T-helper 17 cell (primary cell): ENCODE results near the gene SOHLH1. TPM values are rescaled to one million over a fixed set of nuclear protein-coding genes. Genes with fewer than 3 reads are reported as not detected.

Experiments
- ATAC-seq: fragments of 150-1000 bp; cut with Tn5 transposase; 2 replicates; pipeline ENCODE4 v1.10.0; 2021; ENCODE audit warnings: mild to moderate bottlenecking, moderate library complexity
- DNase-seq, 3 donors: peaks; one replicate each; pipeline versions ENCODE4 v3.0.0 to v3.0.0-alpha.2; 2020 to 2021
- H3K9me3 ChIP-seq: one replicate; pipeline ENCODE4 v1.7.0; 2013; ENCODE audit warnings: low read length, mild to moderate bottlenecking; ENCODE audit not compliant: control insufficient read depth, poor library complexity, severe bottlenecking
- H3K27ac Mint-ChIP-seq: one replicate; pipeline ENCODE4 v1.8.0; 2022; ENCODE audit warnings: mild to moderate bottlenecking, moderate library complexity, mixed read lengths
- H3K27me3 Mint-ChIP-seq: one replicate; pipeline ENCODE4 v1.8.0; 2022; ENCODE audit warnings: mixed read lengths
- H3K36me3 Mint-ChIP-seq: one replicate; pipeline ENCODE4 v1.8.0; 2022; ENCODE audit warnings: low read depth, mixed read lengths
- H3K4me1 Mint-ChIP-seq: one replicate; pipeline ENCODE4 v1.8.0; 2022; ENCODE audit warnings: mild to moderate bottlenecking, mixed read lengths
- H3K4me3 Mint-ChIP-seq: one replicate; pipeline ENCODE4 v1.8.0; 2022; ENCODE audit warnings: mild to moderate bottlenecking, moderate library complexity, mixed read lengths
- total RNA-seq, 4 donors: library from RNA in 2 of 4; stranded (reverse) in 2 of 4; gene quantifications; one replicate each; pipeline ENCODE4 v1.2.3 and lab custom pipeline; 2022 to 2026

The SOHLH1 gene
- total RNA-seq (not detected), total RNA-seq (lab: John Stamatoyannopoulos, UW) (0 to 0.12 reads per million in 2 donors)

GRCh38 chr9:135699440-135699839 is at the start of gene SOHLH1:
SOHLH1 (minus strand) TSS chr9:135699481; CDS start chr9:135699467, 14 bp downstream.
- Mint-ChIP-seq H3K27ac (no peak within 1 kb of the TSS), H3K4me3 (no peak within 1 kb of the TSS), H3K27me3 (peaks cover under 1% of the 10 kb centered on the region), H3K36me3 (no peaks in the 10 kb centered on the region), H3K4me1 (no peaks in the 10 kb centered on the region)
- no peak for DNase-seq
- no peak for ATAC-seq
- H3K9me3 ChIP-seq, result no peaks in the 10 kb centered on the region

GRCh38 chr9:135748676-135749075 is 49.4 kb upstream of the SOHLH1 start:
- DNase-seq (no peak), ATAC-seq (no peak)
- Mint-ChIP-seq H3K4me1 (no peaks in the 10 kb centered on the region), H3K4me3 (no peak overlapping the region), H3K27me3 (peaks cover 6% of the 10 kb centered on the region), H3K27ac (no peak overlapping the region), H3K36me3 (no peaks in the 10 kb centered on the region)
- H3K9me3 ChIP-seq, result no peaks in the 10 kb centered on the region

- no peak overlapping the region for H3K4me3 Mint-ChIP-seq
- peaks cover 12% of the 10 kb centered on the region for H3K27me3 Mint-ChIP-seq
- H3K27ac Mint-ChIP-seq, result no peak overlapping the region
- no peak for DNase-seq
- no peaks in the 10 kb centered on the region for H3K9me3 ChIP-seq
- ATAC-seq, result no peak
- no peaks in the 10 kb centered on the region for H3K4me1 Mint-ChIP-seq
- no peaks in the 10 kb centered on the region for H3K36me3 Mint-ChIP-seq
Measured at GRCh38 chr9:135747311-135747710, 48.0 kb upstream of the SOHLH1 start.

- no peak overlapping the region for H3K4me3 Mint-ChIP-seq
- no peaks in the 10 kb centered on the region for H3K4me1 Mint-ChIP-seq
- H3K36me3 Mint-ChIP-seq, result no peaks in the 10 kb centered on the region
- ATAC-seq (no peak), DNase-seq (no peak)
- no peak overlapping the region for H3K27ac Mint-ChIP-seq
- no peaks in the 10 kb centered on the region for H3K9me3 ChIP-seq
- peaks cover 6% of the 10 kb centered on the region for H3K27me3 Mint-ChIP-seq
Measured at GRCh38 chr9:135746565-135746964, 47.3 kb upstream of the SOHLH1 start.

GRCh38 chr9:135745686-135746324 is 46.5 kb upstream of the SOHLH1 start:
- H3K27ac Mint-ChIP-seq, result no peak overlapping the region
- no peak for DNase-seq
- no peak overlapping the region for H3K4me3 Mint-ChIP-seq
- no peaks in the 10 kb centered on the region for H3K4me1 Mint-ChIP-seq
- no peak for ATAC-seq
- peaks cover 6% of the 10 kb centered on the region for H3K27me3 Mint-ChIP-seq
- no peaks in the 10 kb centered on the region for H3K9me3 ChIP-seq
- H3K36me3 Mint-ChIP-seq, result no peaks in the 10 kb centered on the region

- H3K9me3 ChIP-seq, result no peaks in the 10 kb centered on the region
- peaks cover 7% of the 10 kb centered on the region for H3K27me3 Mint-ChIP-seq
- no peak for ATAC-seq
- DNase-seq, result no peak
- H3K27ac Mint-ChIP-seq, result no peak overlapping the region
- H3K4me1 Mint-ChIP-seq, result no peaks in the 10 kb centered on the region
- no peaks in the 10 kb centered on the region for H3K36me3 Mint-ChIP-seq
- H3K4me3 Mint-ChIP-seq, result no peak overlapping the region
Measured at GRCh38 chr9:135745189-135745588, 45.9 kb upstream of the SOHLH1 start.

- Mint-ChIP-seq H3K4me3 (no peak overlapping the region), H3K27me3 (peaks cover 14% of the 10 kb centered on the region), H3K4me1 (no peaks in the 10 kb centered on the region), H3K36me3 (no peaks in the 10 kb centered on the region), H3K27ac (no peak overlapping the region)
- ATAC-seq (no peak), DNase-seq (no peak)
- no peaks in the 10 kb centered on the region for H3K9me3 ChIP-seq
Measured at GRCh38 chr9:135744333-135745070, 45.2 kb upstream of the SOHLH1 start.

- H3K9me3 ChIP-seq, result no peaks in the 10 kb centered on the region
- Mint-ChIP-seq H3K4me1 (no peaks in the 10 kb centered on the region), H3K4me3 (no peak overlapping the region), H3K27ac (no peak overlapping the region), H3K27me3 (peaks cover 20% of the 10 kb centered on the region), H3K36me3 (no peaks in the 10 kb centered on the region)
- ATAC-seq (no peak), DNase-seq (no peak)
Measured at GRCh38 chr9:135743546-135744332, 44.5 kb upstream of the SOHLH1 start.

GRCh38 chr9:135743021-135743420 is 43.7 kb upstream of the SOHLH1 start:
- Mint-ChIP-seq H3K4me1 (no peaks in the 10 kb centered on the region), H3K27me3 (peaks cover 20% of the 10 kb centered on the region), H3K27ac (no peak overlapping the region), H3K36me3 (no peaks in the 10 kb centered on the region), H3K4me3 (no peak overlapping the region)
- DNase-seq (no peak), ATAC-seq (no peak)
- no peaks in the 10 kb centered on the region for H3K9me3 ChIP-seq

- peaks cover 25% of the 10 kb centered on the region for H3K27me3 Mint-ChIP-seq
- H3K4me1 Mint-ChIP-seq, result peaks cover 4% of the 10 kb centered on the region
- H3K4me3 Mint-ChIP-seq, result no peak overlapping the region
Measured at GRCh38 chr9:135741276-135742219, 42.3 kb upstream of the SOHLH1 start.

GRCh38 chr9:135739271-135740220 is 40.3 kb upstream of the SOHLH1 start:
- no peak overlapping the region for H3K27ac Mint-ChIP-seq
- peaks cover 4% of the 10 kb centered on the region for H3K4me1 Mint-ChIP-seq
- H3K4me3 Mint-ChIP-seq, result no peak overlapping the region
- ATAC-seq (no peak), DNase-seq (no peak)
- peaks cover 28% of the 10 kb centered on the region for H3K27me3 Mint-ChIP-seq
- no peaks in the 10 kb centered on the region for H3K9me3 ChIP-seq
- no peaks in the 10 kb centered on the region for H3K36me3 Mint-ChIP-seq

More at GRCh38 chr9:135741276-135742219, 42.3 kb upstream of the SOHLH1 start:
- DNase-seq (no peak), ATAC-seq (no peak)
- no peaks in the 10 kb centered on the region for H3K9me3 ChIP-seq
- Mint-ChIP-seq H3K36me3 (no peaks in the 10 kb centered on the region), H3K27ac (no peak overlapping the region)
